Left lung (tissue), 10 donors: ENCODE results near the gene ADAMTS8. TPM values are rescaled to one million over a fixed set of nuclear protein-coding genes. Genes with fewer than 3 reads are reported as not detected.
A peak's percentile ranks its signal among the peaks of the same experiment; 100 is the strongest.

Experiments used
- ATAC-seq: fragments of 200-7000 bp; cut with Tn5 transposase; one replicate; pipeline ENCODE4 v1.9.1; 2020; ENCODE audit warnings: moderate library complexity
- DNase-seq, 4 donors: peaks; one replicate each; pipeline ENCODE4 v3.0.0-alpha.2; 2013 to 2020
- H3K27ac ChIP-seq, 2 donors: fragments of 200-600 bp; sonication (generic) in 1 of 2; one replicate each; pipeline versions ENCODE4 v1.5.0 to v1.8.0; 2020 to 2021
- H3K27me3 ChIP-seq, 2 donors: fragments of 200-600 bp; sonication (generic) in 1 of 2; one replicate each; pipeline versions ENCODE4 v1.5.0 to v1.8.0; 2020 to 2021
- H3K36me3 ChIP-seq, 2 donors: fragments of 200-600 bp; sonication (generic) in 1 of 2; one replicate each; pipeline versions ENCODE4 v1.5.0 to v1.8.0; 2020 to 2021
- H3K4me1 ChIP-seq, 2 donors: fragments of 200-600 bp; one replicate each; pipeline ENCODE4 v1.8.0; 2021
- H3K4me3 ChIP-seq, 2 donors: fragments of 200-600 bp; sonication (generic) in 1 of 2; one replicate each; pipeline versions ENCODE4 v1.5.0 to v1.8.0; 2020 to 2021; ENCODE audit warnings: mild to moderate bottlenecking in 1 of 2
- H3K9me3 ChIP-seq, 2 donors: fragments of 200-600 bp; sonication (generic) in 1 of 2; one replicate each; pipeline versions ENCODE4 v1.5.0 to v1.8.0; 2020 to 2021
- CTCF ChIP-seq, 2 donors: fragments of 200-600 bp; sonication (generic) in 1 of 2; IDR thresholded peaks; one replicate each; pipeline versions ENCODE4 v1.5.0 to v1.8.0; 2021; ENCODE audit warnings: antibody characterized with exemption in 2 of 2
- intact Hi-C, 2 donors: fragments of 100-400 bp; cut with DNase I; formaldehyde crosslinking; loops; one replicate each; pipeline versions ENCODE4 v1.11.2 to v1.14.2; 2022
- polyA plus RNA-seq, 6 donors: library from polyadenylated mRNA; unstranded; fragments of 120-200 nt; gene quantifications; one replicate each; pipeline ENCODE4 v1.2.1, GENCODE V29; 2013; ENCODE audit not compliant: insufficient read length in 6 of 6
- total RNA-seq, 2 donors: library from RNA; stranded (reverse); fragmentation: NEBNext Ultra II Directional; extraction: Animal tissue kit (Norgen Biotek cat#: 25700); gene quantifications; one replicate each; pipeline ENCODE4 v1.2.1, GENCODE V29; 2021
- donor health status: DM: no; HTN: yes; CAD: no.
- donor health status: DM: no; HTN: no; CAD: no.

ADAMTS8 gene
- total and polyA plus RNA-seq, 8 donors, result 1.2 to 48.5 (median 5.3) TPM

- no peak for DNase-seq
- Histone ChIP-seq H3K27ac (no peak overlapping the region), H3K27me3 (peaks cover 0 to 7% of the 10 kb centered on the region in 2 donors), H3K4me1 (peaks cover 5 to 13% of the 10 kb centered on the region in 2 donors), H3K4me3 (no peak overlapping the region), H3K9me3 (no peaks in the 10 kb centered on the region), H3K36me3 (no peaks in the 10 kb centered on the region)
- intact Hi-C loops, result no loop called here
- TF ChIP-seq CTCF (IDR thresholded peaks at IDR 0.05), result no peak
- ATAC-seq, result no peak
Measured at GRCh38 chr11:130416530-130416882, 11.9 kb downstream of the ADAMTS8 start.

- Histone ChIP-seq H3K4me1 (peaks cover 5 to 7% of the 10 kb centered on the region in 2 donors), H3K4me3 (no peak overlapping the region), H3K36me3 (no peaks in the 10 kb centered on the region), H3K9me3 (no peaks in the 10 kb centered on the region), H3K27me3 (peaks cover 0 to 6% of the 10 kb centered on the region in 2 donors), H3K27ac (no peak overlapping the region)
- TF ChIP-seq CTCF (IDR thresholded peaks at IDR 0.05), result no peak
- ATAC-seq (no peak), DNase-seq (no peak)
- intact Hi-C loops, result no loop called here
Measured at GRCh38 chr11:130415731-130416529, 12.5 kb downstream of the ADAMTS8 start.

GRCh38 chr11:130414107-130415080, 14.0 kb downstream of the ADAMTS8 start:
- Histone ChIP-seq H3K4me3 (no peak overlapping the region), H3K36me3 (no peaks in the 10 kb centered on the region), H3K27ac (no peak overlapping the region), H3K4me1 (no peaks in the 10 kb centered on the region), H3K9me3 (no peaks in the 10 kb centered on the region), H3K27me3 (peaks cover 0 to 6% of the 10 kb centered on the region in 2 donors)
- DNase-seq, result no peak
- no peak for TF ChIP-seq CTCF (IDR thresholded peaks at IDR 0.05)
- no peak for ATAC-seq
- intact Hi-C loops, result no loop called here

- DNase-seq, result no peak
- no peaks in the 10 kb centered on the region for H3K4me1 ChIP-seq
- intact Hi-C loops, result no loop called here
- H3K27me3 ChIP-seq, result peaks cover 0 to 10% of the 10 kb centered on the region in 2 donors
- no peak for TF ChIP-seq CTCF (IDR thresholded peaks at IDR 0.05)
- peak; percentile 27 for ATAC-seq
- H3K9me3 ChIP-seq, result no peaks in the 10 kb centered on the region
- H3K27ac ChIP-seq, result no peak overlapping the region
- H3K36me3 ChIP-seq, result no peaks in the 10 kb centered on the region
- no peak overlapping the region for H3K4me3 ChIP-seq
Measured at GRCh38 chr11:130413405-130414106, 14.9 kb downstream of the ADAMTS8 start.
